ENCODE data around the gene WAC.

DNA sequence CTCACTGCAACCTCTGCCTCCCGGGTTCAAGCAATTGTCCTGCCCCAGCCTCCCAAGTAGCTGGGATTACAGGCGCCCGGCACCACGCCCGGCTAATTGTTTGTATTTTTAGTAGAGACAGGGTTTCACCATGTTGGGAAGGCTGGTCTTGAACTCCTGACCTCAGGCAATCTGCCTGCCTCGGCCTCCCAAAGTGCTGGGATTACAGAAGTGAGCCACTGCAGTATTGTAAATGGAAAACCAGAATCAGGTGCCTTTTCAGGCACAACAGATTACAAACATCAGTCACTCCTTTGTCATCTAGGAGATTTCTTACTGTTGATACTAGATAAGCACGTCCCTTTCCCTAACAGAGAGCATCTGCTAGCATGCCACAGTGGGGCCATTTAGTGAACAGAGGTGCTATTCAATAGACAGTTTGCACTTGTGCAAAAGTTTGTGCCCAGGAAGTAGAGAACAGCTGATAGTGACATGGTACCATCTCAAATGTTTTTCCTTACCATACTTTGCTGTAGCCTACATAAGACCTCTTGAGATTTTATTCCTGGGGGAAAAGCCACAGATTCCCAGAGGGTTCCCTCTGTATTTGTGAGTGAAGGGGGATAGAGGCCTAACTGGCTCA, 24.5 kb upstream of the WAC start:
- TF ChIP-seq EP300 (IDR thresholded peaks at IDR 0.05) (no peak), POLR2A (IDR thresholded peaks at IDR 0.05) (no peak), CTCF (IDR thresholded peaks at IDR 0.05) (no peak)
